Activated CD4-positive, alpha-beta T cell treated with anti-CD3 and anti-CD28 coated beads, Interleukin-2, amount 10 ng/mL, durations not matched to agents 24 days and 14 days (primary cell): ENCODE data around the gene EPHA2. TPM values are rescaled to one million over a fixed set of nuclear protein-coding genes. Genes with fewer than 3 reads are reported as not detected.

Experiments used
- DNase-seq: peaks from one replicate; pipeline ENCODE4 v3.0.0; 2022
- H3K27ac Mint-ChIP-seq: one replicate; pipeline ENCODE4 v1.8.0; 2022; ENCODE audit warnings: mild to moderate bottlenecking, mixed read lengths
- H3K27me3 Mint-ChIP-seq: one replicate; pipeline ENCODE4 v1.8.0; 2022; ENCODE audit warnings: mixed read lengths
- H3K36me3 Mint-ChIP-seq: one replicate; pipeline ENCODE4 v1.8.0; 2022; ENCODE audit warnings: low read depth, mild to moderate bottlenecking, mixed read lengths
- H3K4me1 Mint-ChIP-seq: one replicate; pipeline ENCODE4 v1.8.0; 2021; ENCODE audit warnings: mixed read lengths
- H3K4me3 Mint-ChIP-seq: one replicate; pipeline ENCODE4 v1.8.0; 2022; ENCODE audit warnings: mild to moderate bottlenecking, moderate library complexity, mixed read lengths
- H3K9me3 Mint-ChIP-seq: one replicate; pipeline ENCODE4 v1.8.0; 2021; ENCODE audit warnings: mixed read lengths
- intact Hi-C: fragments of 100-400 bp; cut with micrococcal nuclease; formaldehyde crosslinking; loops from one replicate; pipeline ENCODE4 v1.15.1; 2023
- total RNA-seq: library from RNA; stranded (reverse); gene quantifications from 2 replicates; pipeline ENCODE4 v1.2.3, GENCODE V29; 2022

EPHA2 gene
- total RNA-seq, 1 donor from 2014 or later, result not detected

DNA sequence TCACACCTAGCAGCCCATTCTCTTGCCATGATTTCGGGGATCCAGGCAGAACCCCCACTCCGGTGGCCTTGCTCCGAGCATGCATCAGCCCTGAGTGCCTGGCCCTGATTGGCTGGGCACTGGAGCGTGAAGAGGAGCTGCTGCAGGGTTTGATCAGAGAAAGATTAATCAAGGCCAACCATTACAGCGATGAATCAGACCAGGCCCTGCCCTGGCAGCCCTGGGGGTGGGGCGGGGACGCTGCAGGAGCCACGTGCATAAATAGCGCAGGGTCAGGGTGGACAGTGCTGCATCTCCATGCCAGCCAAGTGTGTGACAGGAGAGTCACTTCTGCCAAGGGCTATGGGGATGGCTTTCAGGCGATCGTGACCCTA lies 79.0 kb downstream of the EPHA2 start:
- peaks cover 17% of the 10 kb centered on the region for H3K4me1 Mint-ChIP-seq
- H3K36me3 Mint-ChIP-seq, result no peaks in the 10 kb centered on the region
- intact Hi-C loops, result loop anchor here (10.0 kb wide), 1 partner anchor 288 kb away; the partner anchor contains the start of gene SZRD1
- peaks cover 20% of the 10 kb centered on the region for H3K27me3 Mint-ChIP-seq
- H3K4me3 Mint-ChIP-seq, result no peak overlapping the region
- no peak overlapping the region for H3K27ac Mint-ChIP-seq
- no peaks in the 10 kb centered on the region for H3K9me3 Mint-ChIP-seq
- no peak for DNase-seq

GRCh38 chr1:16076031-16076864 lies 79.6 kb downstream of the EPHA2 start:
- no peaks in the 10 kb centered on the region for H3K36me3 Mint-ChIP-seq
- H3K4me3 Mint-ChIP-seq, result no peak overlapping the region
- peaks cover 17% of the 10 kb centered on the region for H3K4me1 Mint-ChIP-seq
- no peaks in the 10 kb centered on the region for H3K9me3 Mint-ChIP-seq
- intact Hi-C loops, result loop anchor here (10.0 kb wide), 1 partner anchor 289 kb away; the partner anchor contains the start of gene SZRD1
- peaks cover 21% of the 10 kb centered on the region for H3K27me3 Mint-ChIP-seq
- no peak overlapping the region for H3K27ac Mint-ChIP-seq
- DNase-seq, result no peak

DNA sequence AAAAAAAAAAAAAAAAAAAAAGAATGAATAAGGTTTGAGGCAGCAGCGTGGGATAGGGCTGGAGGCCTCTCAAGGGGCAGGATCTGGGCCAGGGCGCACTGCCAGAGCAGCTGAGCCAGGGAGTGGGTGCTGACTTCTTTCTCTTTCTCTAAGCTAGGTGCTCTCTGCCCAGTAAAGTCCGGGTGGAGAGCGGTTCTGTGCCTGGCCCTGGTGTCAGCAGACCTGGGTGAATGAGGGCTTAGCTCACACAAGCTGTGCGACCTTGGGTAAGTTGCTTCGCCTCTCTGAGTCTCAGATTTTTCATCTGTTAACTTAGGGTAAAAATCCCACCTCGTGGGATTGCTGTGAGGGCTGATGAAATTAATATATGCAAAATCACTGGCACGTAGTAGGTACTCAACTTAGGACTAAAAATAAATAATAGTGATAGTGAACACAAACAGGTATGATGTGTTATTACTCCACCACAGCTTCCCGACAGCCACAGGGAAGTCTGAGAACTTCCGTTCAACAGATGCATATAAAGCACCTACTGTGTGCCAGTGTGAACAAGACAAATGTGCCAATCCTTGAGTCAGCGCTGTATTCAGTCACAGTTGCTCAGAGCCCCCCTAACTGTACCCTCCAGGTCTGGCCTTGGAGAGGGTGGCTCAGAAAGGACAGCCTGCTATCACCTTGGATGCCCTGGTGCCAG lies 80.4 kb downstream of the EPHA2 start:
- DNase-seq, result no peak
- peaks cover 21% of the 10 kb centered on the region for H3K27me3 Mint-ChIP-seq
- no peak overlapping the region for H3K27ac Mint-ChIP-seq
- intact Hi-C loops, result loop anchor here (10.0 kb wide), 1 partner anchor 289 kb away; the partner anchor contains the start of gene SZRD1
- no peak overlapping the region for H3K4me3 Mint-ChIP-seq
- H3K9me3 Mint-ChIP-seq, result no peaks in the 10 kb centered on the region
- H3K36me3 Mint-ChIP-seq, result no peaks in the 10 kb centered on the region
- H3K4me1 Mint-ChIP-seq, result peaks cover 17% of the 10 kb centered on the region

Other genes with a start within 250 kb of the EPHA2 start
- 60.9 and 63.9 TPM in 2 replicates for gene ZBTB17, start 180.0 kb downstream of the EPHA2 start, total RNA-seq
- gene SRARP, start 151.8 kb downstream of the EPHA2 start, total RNA-seq, result not detected in 2 replicates
- not detected in 2 replicates for gene HSPB7, start 138.0 kb downstream of the EPHA2 start, total RNA-seq
- gene CLCNKA, start 134.0 kb downstream of the EPHA2 start, total RNA-seq, result not detected in 2 replicates
- not detected in 2 replicates for gene CLCNKB, start 112.3 kb downstream of the EPHA2 start, total RNA-seq
- 0.26 and 0.38 TPM in 2 replicates for gene FAM131C, start 82.4 kb downstream of the EPHA2 start, total RNA-seq
- gene ARHGEF19, start 56.6 kb upstream of the EPHA2 start, total RNA-seq, result 8.5 and 8.8 TPM in 2 replicates
- 4.8 and 6.1 TPM in 2 replicates for gene CPLANE2, start 81.1 kb upstream of the EPHA2 start, total RNA-seq
- gene FBXO42, start 196.4 kb upstream of the EPHA2 start, total RNA-seq, result 20.4 and 20.8 TPM in 2 replicates
- 195 and 200 TPM in 2 replicates for gene SZRD1, start 211.2 kb upstream of the EPHA2 start, total RNA-seq